Measurements from ENCODE around the gene CLNK.
"Not testable (repeated sequence)": the region's sequence is repeated elsewhere in the genome, so short reads cannot be mapped to it uniquely, and the experiment has no call there.

Gene CLNK

DNA sequence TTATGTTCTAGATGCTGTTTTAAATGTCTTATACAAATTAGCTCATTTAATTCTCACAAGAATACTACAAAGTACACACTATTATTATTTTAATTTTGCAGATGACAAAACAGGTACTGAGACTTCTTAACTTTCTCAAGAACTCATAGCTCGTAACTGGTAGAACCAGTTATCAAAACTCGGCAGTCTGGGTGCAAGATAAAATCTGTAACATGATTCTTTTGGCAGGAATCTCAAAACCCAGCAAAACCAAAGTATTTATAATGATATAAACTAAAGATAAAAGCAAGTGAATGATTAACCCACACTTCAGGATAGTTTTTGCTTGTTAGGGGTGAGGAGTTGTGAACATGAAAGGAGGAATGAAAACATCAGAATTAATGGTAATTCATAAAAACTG is 27.6 kb downstream of the CLNK start:
- DNase-seq, result no peak

DNA sequence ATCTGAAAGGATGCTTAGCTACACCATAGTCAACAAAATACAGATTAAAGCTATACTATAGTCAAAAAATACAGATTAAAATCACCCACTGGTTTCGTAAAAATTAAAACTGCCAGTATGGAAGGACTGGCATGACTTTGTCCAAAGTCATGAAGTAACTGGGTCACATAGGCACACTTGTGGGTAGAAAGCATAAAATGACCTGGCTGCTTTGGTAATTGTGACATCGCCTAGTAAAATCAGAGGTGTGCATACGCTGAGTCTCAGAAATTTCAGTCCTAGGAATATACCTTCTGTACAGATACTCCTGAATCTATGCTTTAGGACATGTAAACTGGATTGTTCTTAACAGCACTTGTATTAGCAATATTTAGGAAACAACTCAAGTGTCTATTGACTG is 28.1 kb downstream of the CLNK start:
- DNase-seq, result no peak

- no peak for DNase-seq
Measured at GRCh38 chr4:10655968-10656367, 28.6 kb downstream of the CLNK start.

DNA sequence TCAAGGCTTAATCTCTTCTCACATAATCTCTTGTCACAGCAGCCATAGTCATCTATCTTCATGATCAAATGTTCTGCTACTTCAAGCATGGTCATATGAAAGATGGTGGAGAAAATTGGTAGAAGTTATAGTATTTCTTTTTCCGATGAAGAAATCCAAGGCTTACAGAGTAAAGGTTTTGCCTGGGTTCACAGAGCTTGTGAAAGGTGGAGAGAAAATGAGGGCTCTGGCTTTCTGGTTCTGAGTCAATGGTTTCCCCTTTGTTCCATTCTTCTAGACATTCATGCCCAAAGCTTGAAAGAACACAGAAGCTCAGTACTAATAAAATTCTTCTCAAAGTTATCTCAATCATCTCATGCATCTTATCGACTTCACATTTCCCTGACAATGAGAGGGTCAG is 36.1 kb downstream of the CLNK start:
- no peak for DNase-seq

- DNase-seq, result no peak
Measured at GRCh38 chr4:10647846-10648245, 36.7 kb downstream of the CLNK start.

DNA sequence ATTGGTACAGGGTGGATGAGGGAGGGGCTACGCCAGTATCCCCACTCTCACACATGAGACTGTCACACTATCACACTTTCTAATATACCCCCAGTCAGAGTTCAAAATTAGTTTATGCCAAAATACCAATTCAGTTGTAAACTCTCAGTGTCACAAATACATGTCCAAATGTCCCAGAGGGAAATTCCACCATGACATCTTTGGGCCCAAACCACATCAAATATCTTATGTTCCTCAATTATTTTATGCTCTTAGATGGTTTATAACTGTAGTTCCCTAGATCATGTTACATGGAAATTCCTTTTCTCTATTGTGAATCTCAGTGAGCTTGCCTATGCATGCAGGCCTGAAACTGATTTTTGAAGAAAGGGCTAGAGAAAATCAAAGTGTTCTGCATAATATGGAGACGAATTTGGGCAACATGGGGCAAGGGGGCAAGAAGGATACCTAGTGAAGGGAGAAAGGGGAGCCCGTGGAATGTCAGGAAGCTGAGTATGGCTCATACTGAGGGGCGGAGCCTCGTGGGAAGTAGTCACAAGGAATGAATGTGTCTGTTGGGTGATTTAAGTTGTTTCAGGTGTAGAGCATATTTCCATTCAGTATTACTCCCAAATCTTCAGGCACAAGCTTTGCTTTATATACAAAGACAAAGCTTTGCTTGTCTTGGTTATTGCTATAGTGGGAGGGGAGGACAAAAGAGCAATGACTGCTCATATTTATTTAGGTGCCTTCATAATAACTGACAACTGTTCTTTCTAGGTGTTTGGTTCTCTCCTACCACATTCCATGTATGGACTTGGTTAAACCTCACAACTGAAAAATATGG is 40.8 kb downstream of the CLNK start:
- no peak for DNase-seq

GRCh38 chr4:10640561-10641201 is 43.9 kb downstream of the CLNK start:
- no peak for DNase-seq

DNA sequence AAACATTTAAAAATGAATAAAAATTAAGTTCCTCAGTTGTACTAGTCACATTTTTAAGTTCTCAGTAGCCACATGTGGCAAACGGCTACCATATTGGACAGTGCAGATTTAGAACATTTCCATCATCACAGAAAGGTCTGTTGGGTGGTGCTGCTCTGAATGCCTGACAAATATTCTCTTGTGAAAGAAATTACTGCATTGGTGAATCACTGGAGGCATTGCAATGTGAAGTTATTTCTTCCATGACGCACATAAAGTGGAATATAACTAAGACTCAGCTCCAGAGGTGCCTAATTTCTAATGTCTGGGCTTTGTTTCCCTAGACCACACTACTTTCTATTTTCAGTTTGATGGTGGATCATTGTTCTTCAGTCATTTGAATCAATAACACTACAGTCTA is 44.9 kb downstream of the CLNK start:
- no peak for DNase-seq

DNA sequence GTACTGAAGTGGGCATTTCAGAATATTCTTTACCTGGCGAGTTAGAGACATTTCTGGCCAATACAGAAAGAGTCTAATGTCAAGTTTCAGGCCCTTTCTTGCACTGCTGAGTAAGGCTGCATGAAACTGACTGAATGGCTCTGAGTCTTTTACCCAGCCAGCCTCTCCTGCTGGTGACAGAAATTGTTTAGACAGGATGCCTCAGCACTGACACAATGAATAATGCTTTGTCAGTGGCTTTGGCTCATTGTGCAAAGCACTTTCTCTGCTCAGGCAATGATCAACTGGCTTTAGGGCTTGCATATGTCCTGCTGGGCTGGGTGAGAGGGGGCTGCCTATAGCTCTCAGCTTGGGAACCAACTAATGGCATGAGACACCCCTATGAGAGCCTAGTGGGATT is 45.5 kb downstream of the CLNK start:
- DNase-seq, result no peak

DNA sequence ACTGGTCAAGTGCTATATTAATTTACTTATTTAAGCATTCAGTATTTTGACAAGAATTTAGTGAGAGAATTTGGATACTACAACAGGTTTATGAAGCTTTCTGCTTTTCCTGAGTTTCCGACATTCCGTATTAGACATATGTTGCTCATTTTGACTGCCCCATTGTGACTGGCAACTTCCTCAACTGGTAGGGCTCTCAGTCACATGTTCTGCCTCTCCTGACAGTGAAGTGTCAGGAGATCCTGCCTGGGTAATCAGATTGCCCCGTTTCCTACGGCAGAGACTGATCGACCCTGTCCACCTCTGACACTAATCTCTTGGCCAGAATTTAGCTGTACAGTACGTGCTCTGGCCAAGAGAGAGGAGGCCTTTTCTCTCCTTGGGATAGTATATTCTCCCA is 49.5 kb downstream of the CLNK start:
- DNase-seq, result no peak

GRCh38 chr4:10629394-10629793 is 55.2 kb downstream of the CLNK start:
- DNase-seq, result no peak

DNA sequence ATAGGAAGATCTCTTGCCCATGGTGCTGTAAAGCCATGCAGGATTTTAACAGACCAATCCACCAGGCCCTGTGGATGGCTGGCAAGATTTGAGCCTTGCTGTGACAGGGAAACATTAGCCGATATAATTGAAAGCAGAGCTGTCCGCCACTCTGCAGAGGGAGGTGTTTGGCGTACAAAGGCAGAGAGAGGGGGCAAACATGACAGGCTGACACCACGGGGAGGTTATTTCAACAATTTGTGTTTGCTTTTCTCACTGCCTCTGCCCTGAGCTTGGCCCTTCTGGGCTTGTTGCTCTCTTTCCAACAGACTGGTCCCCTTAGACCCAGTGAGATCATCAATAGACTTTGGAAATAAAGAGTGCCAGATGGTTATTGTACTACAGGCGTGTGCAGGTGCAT is 59.4 kb downstream of the CLNK start:
- peak; percentile 95 for DNase-seq

DNA sequence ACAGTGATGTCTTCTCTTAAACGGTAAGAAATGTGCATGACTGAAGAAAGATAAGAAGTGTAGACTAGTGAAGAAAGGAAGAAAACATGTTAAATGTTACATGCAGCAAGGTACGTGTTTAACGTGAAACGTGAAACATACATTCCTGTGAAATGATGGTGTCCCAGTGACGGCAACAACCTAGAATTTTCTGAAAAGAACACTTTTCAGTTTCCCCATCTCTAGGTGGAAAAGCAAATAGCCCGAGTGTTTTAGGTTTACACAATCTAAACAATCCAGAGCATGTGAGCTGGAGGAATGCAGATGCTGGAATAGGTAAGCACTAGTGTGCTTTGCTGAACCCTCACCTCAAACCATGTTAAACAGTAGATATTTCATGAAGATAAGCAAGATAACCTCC is 60.7 kb downstream of the CLNK start:
- no peak for DNase-seq

GRCh38 chr4:10623241-10623640 is 61.3 kb downstream of the CLNK start:
- DNase-seq, result no peak

GRCh38 chr4:10622728-10623127 is 61.8 kb downstream of the CLNK start:
- peak; percentile 14 for DNase-seq

DNA sequence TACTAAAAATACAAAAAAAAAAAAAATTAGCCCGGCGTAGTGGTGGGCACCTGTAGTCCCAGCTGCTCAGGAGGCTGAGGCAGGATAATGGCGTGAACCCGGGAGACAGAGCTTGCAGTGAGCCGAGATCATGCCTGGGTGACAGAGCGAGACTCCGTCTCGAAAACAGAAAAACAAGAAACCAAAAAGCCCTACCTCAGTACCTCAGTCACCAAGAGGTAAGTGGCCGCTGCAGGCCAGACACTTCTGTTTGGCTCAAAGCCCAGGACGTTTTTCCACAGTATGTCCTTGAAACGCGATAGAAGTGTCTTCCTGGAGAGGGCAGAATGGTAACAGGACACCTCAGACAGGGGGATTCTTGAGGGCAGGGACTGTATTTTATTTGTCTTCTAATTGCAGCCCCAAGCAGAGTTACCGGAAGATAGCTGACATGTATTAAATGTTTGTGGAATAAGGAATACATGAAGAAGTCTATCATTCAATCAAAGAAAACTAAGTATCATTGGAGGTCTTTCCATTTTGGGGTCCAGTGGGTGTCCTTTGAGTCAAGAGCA is 63.6 kb downstream of the CLNK start:
- DNase-seq, result peak; percentile 21

DNA sequence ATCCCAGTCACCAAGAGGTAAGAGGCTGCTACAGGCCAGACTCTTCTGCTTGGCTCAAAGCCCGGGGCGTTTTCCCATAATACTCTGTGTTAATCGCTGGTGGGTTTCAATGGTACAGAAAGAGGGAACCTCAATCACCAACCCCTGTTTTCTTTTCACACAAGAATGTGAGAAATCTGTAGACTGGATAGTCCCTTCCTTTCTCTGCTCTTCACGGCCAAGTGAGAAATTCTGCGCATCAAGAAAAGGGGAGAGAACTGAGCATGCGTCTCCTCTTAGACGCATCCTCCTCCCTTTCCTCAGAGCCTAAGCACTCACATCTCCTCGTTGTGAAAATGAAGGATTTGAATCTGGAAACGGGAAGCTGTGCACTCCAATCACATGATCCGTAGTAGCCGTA is 64.7 kb downstream of the CLNK start:
- peak; percentile 36 for DNase-seq

- peak; percentile 87 for DNase-seq
Measured at GRCh38 chr4:10619220-10619619, 65.3 kb downstream of the CLNK start.

DNA sequence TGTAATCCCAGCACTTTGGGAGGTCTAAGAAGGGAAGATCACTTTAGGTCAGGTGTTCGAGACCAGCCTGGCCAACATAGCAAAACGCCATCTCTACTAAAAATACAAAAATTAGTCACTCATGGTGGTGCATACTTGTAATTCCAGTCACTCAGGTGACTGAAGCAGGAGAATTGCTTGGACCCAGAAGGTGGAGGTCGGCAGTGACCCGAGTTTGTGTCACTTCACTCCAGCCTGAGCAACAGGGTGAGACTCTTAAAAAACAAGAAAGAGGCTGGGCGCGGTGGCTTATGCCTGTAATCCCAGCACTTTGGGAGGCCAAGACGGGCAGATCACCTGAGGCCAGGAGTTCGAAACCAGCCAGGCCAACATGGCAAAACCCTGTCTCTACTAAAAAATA is 69.6 kb downstream of the CLNK start:
- DNase-seq, result not testable (repeated sequence)

- DNase-seq, result no peak
Measured at GRCh38 chr4:10613926-10614478, 70.6 kb downstream of the CLNK start.

DNA sequence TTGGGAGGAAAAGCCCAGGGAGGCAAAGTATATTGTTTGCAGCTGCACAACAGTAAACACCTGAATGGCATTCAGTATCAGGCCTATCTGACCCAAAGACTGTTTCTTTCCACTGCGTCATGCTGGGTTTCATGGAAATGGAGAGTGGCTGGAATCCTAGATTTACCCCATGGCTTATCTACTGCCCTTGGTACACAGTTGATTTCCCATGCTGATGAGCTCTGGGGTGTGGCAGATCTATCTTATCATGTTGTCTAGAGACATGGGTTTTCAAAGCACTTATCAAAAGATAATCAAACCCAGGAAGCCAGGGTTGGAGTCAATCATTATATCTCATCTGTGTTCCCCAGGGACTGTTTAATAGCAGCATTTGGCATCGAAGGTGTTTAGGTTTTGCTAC is 72.1 kb downstream of the CLNK start:
- DNase-seq, result no peak

GRCh38 chr4:10611673-10612072 is 72.9 kb downstream of the CLNK start:
- DNase-seq, result no peak

- no peak for DNase-seq
Measured at GRCh38 chr4:10608501-10609219, 75.9 kb downstream of the CLNK start.
